ENCODE measurements around the gene USP34. TPM values are rescaled to one million over a fixed set of nuclear protein-coding genes. Genes with fewer than 3 reads are reported as not detected.
A peak's percentile ranks its signal among the peaks of the same experiment; 100 is the strongest.
"Not testable (repeated sequence)": the region's sequence is repeated elsewhere in the genome, so short reads cannot be mapped to it uniquely, and the experiment has no call there.

The USP34 gene
- polyA plus RNA-seq, 3 donors, result 111 to 154 (median 132) TPM

- DNase-seq, result peak; percentile 20
Measured at GRCh38 chr2:61469424-61470121, 1.3 kb downstream of the USP34 start.

DNA sequence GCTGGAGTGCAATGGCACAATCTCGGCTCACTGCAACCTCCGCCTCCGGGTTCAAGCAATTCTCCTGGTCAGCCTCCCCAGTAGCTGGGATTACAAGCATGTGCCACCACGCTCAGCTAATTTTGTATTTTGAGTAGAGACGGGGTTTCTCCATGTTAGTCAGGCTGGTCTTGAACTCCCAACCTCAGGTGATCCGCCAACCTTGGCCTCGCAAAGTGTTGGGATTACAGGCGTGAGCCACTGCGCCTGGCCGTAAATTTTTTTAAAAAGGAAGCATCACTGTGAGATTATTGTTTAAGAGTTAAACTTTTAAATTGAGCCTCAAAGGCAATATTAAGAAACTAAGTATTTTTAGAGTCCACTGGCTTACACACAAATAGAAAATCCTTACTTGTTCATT lies 2.7 kb downstream of the USP34 start:
- not testable (repeated sequence) for DNase-seq

DNA sequence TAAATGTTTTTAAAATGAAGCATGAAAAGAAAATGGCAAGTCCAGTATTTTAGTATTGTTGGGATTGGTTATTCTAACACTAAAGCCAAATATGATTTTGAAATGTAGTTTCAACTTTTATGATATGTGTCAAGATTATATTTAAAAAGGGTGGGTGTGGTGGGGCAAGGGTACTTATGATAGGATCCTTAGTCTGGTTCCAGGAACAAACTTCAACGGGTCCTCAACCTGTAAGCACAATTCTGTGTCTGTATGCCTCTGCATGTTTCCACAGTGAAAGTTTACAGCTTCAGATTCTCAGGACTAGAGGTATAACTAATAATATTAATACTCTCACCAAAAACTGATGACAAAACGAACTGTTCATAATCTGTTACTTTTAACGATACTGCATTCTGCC lies 5.8 kb downstream of the USP34 start:
- no peak for DNase-seq

DNA sequence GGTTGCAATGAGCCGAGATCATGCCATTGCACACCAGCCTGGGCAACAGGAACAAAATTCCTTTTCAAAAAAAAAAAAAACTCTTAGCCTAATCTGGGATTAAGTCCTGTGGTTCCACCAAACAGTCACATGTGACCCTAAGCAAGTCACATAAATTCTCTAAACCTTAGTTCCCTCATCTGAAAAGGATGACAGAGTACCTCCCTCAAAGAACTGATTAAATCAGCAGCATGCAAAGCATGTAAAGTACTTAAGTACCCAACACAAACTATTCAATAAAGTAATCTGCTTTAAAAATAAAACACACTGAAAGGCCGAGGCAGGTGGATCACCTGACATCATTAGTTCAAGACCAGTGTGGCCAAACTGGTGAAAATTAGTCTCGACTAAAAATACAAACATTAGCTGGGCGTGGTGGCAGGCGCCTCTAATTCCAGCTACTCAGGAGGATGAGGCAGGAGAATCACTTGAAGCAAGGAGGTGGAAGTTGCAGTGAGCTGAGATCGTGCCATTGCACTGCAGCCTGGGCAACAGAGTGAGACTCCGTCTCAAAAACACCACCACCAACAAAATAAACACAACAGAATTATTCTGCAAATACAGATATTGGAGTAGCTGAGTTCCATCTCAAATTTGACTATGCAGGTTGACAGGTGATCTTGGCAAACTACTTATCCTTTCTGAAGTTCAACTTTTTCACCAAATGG lies 7.0 kb downstream of the USP34 start:
- no peak for DNase-seq

DNA sequence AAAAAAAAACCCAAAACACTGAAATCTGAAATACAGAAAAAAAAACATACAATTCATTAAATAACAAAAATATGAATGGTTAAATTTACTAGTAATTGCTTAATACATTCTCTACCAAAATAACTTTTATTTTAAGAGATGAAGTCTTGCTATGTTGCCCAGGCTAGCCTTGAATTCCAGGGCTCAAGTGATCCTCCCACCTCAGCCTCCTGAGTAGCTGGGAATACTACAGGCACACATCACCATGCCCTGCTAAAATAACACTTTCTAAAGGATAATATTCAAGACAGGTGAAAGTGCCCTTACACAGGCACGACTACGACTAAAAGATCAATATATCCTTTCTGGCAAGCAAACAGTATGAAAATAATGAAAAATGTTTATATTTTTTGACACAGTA lies 9.5 kb downstream of the USP34 start:
- no peak for DNase-seq

DNA sequence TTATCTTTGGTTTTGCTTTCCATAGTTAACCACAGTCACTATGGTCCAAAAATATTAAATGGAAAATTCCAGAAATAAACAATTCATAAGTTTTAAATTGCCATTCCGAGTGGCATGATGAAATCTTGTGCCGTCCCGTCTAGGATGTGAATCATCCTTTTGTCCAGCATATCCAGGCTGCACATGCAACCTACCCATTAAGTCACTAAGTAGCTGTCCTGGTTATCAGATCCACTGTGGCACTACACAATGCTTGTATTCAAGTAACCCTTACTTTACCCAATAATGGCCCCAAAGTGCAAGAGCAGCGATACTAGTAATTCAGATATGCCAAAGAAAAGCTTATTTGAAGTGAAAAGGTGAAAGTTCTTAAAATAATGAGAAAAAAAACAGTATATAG lies 10.7 kb downstream of the USP34 start:
- DNase-seq, result no peak

DNA sequence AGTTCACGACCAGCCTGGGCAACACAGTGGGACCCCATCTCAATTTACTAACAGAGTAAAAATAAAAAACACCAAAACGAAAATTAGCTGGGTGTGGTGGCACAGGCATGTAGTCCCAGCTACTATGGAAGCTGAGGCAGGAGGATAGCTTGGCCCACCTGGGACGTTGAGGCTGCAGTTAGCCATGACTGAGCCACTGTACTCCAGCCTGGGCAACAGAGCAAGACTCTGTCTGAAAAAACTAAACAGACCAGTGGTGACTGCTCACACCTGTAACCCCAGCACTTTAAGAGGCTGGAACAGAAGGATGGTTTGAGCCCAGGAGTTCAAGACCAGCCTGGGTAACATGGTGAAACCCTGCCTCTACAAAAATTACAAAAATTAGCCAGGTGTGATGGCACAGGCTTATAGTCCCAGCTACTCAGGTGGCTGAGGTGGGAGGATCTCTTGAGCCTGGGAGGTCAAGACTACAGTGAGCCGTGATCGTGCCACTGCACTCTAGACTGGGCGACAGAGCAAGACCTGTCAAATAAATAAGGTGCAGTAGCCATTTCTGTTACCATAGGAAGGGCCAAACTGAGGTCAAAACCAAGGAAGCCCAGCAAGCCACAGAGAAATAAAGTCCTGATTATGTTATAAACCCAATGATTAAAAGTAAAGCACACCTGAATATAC lies 14.0 kb downstream of the USP34 start:
- DNase-seq, result no peak

DNA sequence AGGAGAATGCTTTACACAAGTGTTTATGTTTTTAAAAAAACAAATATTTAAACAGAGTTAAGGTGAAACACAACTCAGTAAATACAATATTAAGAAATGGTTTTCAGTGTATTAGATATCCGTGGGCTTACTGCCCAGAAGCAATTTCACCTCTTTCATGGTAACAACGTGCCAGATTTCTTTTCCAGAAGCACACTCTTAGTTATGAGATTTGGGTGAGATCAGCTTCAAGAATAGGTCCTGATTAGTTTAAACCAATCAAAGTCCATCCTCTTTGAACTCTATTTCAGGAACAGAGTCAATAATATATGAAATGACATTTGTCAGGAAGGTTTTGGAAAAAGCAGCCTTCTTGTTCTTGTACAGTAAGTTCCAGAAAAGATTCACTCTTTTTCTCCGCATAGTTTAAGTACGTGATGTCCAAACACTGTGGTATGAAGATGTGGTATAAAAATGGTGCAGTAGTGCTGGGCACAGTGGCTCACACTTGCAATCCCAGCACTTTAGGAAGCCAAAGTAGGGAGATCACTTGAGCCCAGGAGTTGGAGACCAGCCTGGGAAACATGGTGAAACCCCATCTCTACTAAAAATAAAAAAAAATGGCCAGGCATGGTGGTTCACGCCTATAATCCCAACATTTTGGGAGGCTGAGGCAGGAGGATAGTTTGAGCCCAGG lies 14.7 kb downstream of the USP34 start:
- DNase-seq, result no peak

DNA sequence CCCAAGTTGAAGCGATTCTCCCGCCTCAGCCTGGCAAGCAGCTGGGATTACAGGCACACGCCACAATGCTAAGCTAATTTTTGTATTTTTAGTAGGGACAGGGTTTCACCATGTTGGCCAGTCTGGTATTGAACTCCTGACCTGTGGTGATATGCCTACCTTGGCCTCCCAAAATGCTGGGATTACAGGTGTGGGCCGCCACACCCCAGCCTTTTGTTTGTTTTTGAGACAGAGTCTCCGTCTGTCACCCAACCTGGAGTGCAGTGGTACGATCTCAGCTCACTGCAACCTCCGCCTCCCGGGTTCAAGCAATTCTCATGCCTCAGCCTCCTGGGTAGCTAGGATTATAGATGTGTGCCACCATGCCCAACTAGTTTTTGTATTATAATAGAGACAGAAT lies 15.9 kb downstream of the USP34 start:
- DNase-seq, result not testable (repeated sequence)

- DNase-seq, result no peak
Measured at GRCh38 chr2:61454383-61454782, 16.5 kb downstream of the USP34 start.

DNA sequence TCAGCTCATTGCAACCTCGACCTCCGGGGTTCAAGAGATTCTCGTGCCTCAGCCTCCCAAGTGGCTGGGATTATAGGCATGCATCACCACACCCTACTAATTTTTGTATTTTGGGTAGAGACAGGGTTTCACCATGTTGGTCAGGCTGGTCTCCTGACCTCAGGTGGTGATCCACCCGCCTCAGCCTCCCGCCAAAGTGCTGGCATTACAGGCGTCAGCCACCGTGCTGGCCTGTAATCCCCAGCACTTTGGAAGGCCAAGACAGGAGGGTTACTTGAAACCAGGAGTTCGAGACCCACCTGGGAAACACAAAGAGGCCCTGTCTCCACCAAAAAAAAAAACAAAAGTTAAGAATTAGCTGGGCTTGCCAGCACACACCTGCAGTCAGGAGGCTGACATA lies 18.5 kb downstream of the USP34 start:
- DNase-seq, result no peak

DNA sequence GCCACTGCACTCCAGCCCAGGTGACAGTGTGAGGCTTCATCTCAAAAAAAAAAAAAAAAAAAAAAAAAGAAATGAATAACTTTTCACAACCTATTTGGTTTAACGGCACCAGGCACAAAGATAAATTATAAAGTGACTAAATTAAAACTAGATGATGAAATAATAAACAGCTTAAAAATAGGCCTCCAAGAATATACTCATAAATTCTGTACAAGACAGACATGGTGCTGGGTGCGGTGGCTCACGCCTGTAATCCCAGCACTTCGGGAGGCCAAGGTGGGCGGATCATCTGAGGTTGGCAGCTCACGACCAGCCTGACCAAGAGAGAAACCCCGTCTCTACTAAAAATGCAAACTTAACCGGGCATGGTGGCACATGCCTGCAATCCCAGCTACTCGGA lies 19.7 kb downstream of the USP34 start:
- DNase-seq, result no peak

DNA sequence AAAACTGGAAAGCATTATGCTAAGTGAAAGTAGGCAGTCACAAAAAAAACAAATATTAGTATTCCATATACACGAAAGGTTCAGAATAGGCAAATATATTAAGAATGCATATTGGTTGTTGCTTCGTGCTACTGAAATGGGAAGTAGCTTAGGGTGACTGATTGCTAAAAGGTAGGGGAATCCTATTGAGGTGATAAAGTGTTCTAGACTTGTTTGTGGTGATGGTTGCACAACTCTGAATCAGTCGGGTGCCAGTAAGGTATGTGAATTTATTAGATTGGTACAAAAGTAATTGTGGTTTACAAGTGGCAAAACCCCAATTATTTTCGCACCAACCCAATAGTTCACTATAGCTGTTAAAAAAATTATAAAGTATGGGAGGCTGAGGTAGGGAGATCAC lies 20.7 kb downstream of the USP34 start:
- DNase-seq, result no peak

DNA sequence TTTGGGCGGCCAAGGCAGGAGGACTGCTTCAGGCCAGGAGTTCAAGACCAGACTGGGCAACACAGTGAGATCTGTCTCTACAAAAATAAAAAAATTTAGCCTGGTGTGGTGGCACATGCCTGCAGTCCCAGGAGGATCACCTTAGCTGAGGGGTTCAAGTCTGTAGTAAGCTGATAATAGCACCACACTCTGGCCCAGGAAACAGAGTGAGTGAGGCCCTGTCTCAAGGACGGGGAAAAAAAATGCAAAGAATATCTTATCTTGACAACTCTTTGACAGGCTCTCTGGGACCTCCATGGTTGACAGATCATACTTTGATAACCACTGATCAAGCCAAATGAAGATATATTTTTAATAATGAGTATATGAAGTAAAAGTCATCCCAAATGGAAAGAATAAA lies 22.7 kb downstream of the USP34 start:
- DNase-seq, result no peak

- DNase-seq, result not testable (repeated sequence)
Measured at GRCh38 chr2:61446971-61447370, 23.9 kb downstream of the USP34 start.

GRCh38 chr2:61443342-61444041 lies 27.4 kb downstream of the USP34 start:
- no peak for DNase-seq

DNA sequence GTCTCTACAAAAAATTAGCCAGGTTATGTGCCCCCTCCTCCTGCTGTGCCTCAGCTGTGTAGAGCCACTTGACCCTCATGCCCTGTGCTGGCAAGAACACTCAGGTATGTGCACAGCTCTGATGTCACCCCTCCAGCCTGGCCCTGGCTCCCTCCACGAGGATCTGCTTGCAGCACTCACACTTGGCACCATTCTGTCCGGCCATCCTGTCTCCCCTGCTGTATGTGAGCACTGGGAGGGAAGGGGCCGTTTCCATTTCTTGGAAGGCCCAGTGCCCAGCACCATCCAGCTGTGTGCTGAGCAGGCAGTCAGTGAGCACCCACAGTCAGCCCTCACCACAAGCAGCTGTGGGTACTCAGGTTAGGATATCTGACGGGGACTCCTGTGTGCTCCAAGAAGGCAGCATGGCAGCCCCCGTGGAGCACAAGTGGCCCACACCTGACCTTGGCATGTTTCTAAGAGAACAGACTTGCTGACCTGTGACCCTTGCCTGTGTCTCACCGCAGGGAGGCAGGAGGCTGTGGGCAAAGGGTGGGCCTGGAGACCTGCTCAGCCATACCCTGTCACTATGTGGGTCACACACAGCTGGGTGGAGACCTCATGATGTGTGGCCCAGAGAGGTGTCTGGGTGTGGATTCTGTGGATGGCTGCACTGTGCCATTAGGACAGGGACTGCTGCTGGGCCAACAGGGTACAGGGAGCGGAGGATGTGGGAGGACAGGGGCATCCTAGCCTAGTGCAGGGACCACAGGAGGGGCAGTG lies 31.5 kb downstream of the USP34 start:
- DNase-seq, result no peak

DNA sequence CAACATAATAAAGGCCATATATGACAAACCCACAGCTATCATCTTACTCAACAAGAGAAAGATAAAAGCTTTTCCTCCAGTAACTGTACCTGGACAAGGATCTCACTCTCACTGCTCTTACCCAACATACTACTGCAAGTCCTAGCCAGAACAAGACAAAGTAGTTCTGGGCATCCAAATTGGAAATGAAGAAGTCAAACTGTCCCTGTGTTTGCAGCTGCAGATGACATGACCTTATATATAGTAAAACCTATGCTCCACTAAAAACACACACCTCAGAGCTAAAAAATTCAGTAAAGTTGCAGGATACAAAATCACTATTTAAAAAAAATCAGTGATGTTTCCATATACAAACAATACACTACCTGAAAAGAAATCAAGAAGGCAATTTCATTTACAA lies 32.2 kb downstream of the USP34 start:
- no peak for DNase-seq

GRCh38 chr2:61437170-61437569 lies 33.7 kb downstream of the USP34 start:
- no peak for DNase-seq

- DNase-seq, result no peak
Measured at GRCh38 chr2:61436092-61436491, 34.8 kb downstream of the USP34 start.

GRCh38 chr2:61435291-61435690 lies 35.6 kb downstream of the USP34 start:
- no peak for DNase-seq

Measured in renal pelvis (tissue), 4 donors.